Natural killer cell (primary cell): Measurements from ENCODE around the gene NCAM1. TPM values are rescaled to one million over a fixed set of nuclear protein-coding genes. Genes with fewer than 3 reads are reported as not detected.

Experiments used
- ATAC-seq, 3 donors: fragments of 150-1000 bp in 2 of 3; fragments of 200-7000 bp in 1 of 3; cut with Tn5 transposase; 1 replicate in 1 of 3; 2 replicates in 2 of 3; pipeline ENCODE4 v1.10.0; 2021; ENCODE audit warnings: mild to moderate bottlenecking in 2 of 3, moderate library complexity in 2 of 3
- DNase-seq, 2 donors: peaks; one replicate each; pipeline versions ENCODE4 v3.0.0 to v3.0.0-alpha.2; 2013 to 2021; ENCODE audit warnings: mixed read lengths in 1 of 2
- H3K27ac ChIP-seq: one replicate; pipeline ENCODE4 v1.5.1; 2013; ENCODE audit warnings: mild to moderate bottlenecking, low read length
- H3K27me3 ChIP-seq: one replicate; pipeline ENCODE4 v1.6.1; 2013; ENCODE audit warnings: low read length; ENCODE audit not compliant: control insufficient read depth, insufficient read depth
- H3K36me3 ChIP-seq: one replicate; pipeline ENCODE4 v1.6.1; 2013; ENCODE audit warnings: low read length; ENCODE audit not compliant: control insufficient read depth, insufficient read depth
- H3K4me1 ChIP-seq: one replicate; pipeline ENCODE4 v1.6.1; 2013; ENCODE audit warnings: low read length; ENCODE audit not compliant: control insufficient read depth, insufficient read depth
- H3K4me3 ChIP-seq: one replicate; pipeline ENCODE4 v1.5.1; 2013; ENCODE audit warnings: low read length
- H3K9me3 ChIP-seq: one replicate; pipeline ENCODE4 v1.6.1; 2013; ENCODE audit warnings: low read length; ENCODE audit not compliant: control insufficient read depth, insufficient read depth
- H3K27ac Mint-ChIP-seq, 2 donors: one replicate each; pipeline ENCODE4 v1.8.0; 2022; ENCODE audit warnings: mild to moderate bottlenecking in 2 of 2, mixed read lengths in 2 of 2, moderate library complexity in 1 of 2
- H3K27me3 Mint-ChIP-seq, 2 donors: one replicate each; pipeline ENCODE4 v1.8.0; 2022; ENCODE audit warnings: low read depth in 2 of 2, mixed read lengths in 2 of 2
- H3K36me3 Mint-ChIP-seq: one replicate; pipeline ENCODE4 v1.8.0; 2022; ENCODE audit warnings: mixed read lengths
- H3K4me1 Mint-ChIP-seq, 2 donors: one replicate each; pipeline ENCODE4 v1.8.0; 2022; ENCODE audit warnings: mixed read lengths in 2 of 2
- H3K4me3 Mint-ChIP-seq: one replicate; pipeline ENCODE4 v1.8.0; 2022; ENCODE audit warnings: mild to moderate bottlenecking, moderate library complexity, mixed read lengths
- H3K9me3 Mint-ChIP-seq, 2 donors: one replicate each; pipeline ENCODE4 v1.8.0; 2022; ENCODE audit warnings: mixed read lengths in 2 of 2
- WGBS: methylation state at CpG from one replicate; pipeline ENCODE4 v1.1.7; 2013; ENCODE audit warnings: missing lambda C conversion rate; ENCODE audit not compliant: insufficient coverage; 5-methylcytosine and 5-hydroxymethylcytosine counted together
- intact Hi-C: fragments of 100-400 bp; cut with micrococcal nuclease; formaldehyde crosslinking; loops from one replicate; pipeline ENCODE4 v1.14.2; 2022
- total RNA-seq, 4 donors: library from RNA; stranded (reverse); fragments of 120-200 nt in 1 of 4; gene quantifications; one replicate each; pipeline versions ENCODE4 v1.2.3 to v1.2.4, GENCODE V29; 2013 to 2022
- TF ChIP-seq, protein P1 (sequence below): fragments of 200-600 bp; IDR thresholded peaks from one replicate; pipeline ENCODE4 v1.8.0; 2022; ENCODE audit warnings: antibody characterized with exemption

NCAM1 gene
- total RNA-seq, 3 donors from 2014 or later (not counting 1 experiment from before 2014, with no cell fraction given) = 129 to 208 (median 187) TPM

DNA sequence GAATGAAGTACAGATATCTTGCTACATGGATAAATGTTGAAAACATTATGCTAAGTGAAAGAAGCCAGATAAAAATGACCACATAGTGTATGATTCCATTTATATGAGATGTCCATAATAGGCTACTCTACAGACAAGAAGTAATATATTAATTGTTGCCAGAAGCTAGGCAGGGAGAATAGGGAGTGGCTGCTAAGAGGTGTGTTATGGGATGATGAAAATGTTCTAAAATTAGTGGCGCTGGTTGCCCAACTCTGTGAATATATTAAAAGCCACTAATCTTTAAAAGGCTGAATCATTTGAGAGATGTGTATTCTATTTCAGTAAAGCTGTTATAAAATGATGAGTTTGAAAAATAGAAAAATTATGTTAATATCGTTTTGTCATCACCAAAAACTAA is 144.4 kb downstream of the NCAM1 start:
- Mint-ChIP-seq H3K4me3 (no peak overlapping the region), H3K27me3 (no peaks in the 10 kb centered on the region), H3K27ac (no peak overlapping the region), H3K36me3 (no peaks in the 10 kb centered on the region), H3K4me1 (peaks cover 23 to 43% of the 10 kb centered on the region in 2 donors), H3K9me3 (no peaks in the 10 kb centered on the region)
- DNase-seq (no peak), ATAC-seq (no peak)
- H3K4me3 ChIP-seq = no peak overlapping the region
- no peaks in the 10 kb centered on the region for H3K9me3 ChIP-seq
- no peaks in the 10 kb centered on the region for H3K36me3 ChIP-seq
- no peaks in the 10 kb centered on the region for H3K4me1 ChIP-seq
- H3K27ac ChIP-seq = no peak overlapping the region
- TF ChIP-seq, protein P1, sequence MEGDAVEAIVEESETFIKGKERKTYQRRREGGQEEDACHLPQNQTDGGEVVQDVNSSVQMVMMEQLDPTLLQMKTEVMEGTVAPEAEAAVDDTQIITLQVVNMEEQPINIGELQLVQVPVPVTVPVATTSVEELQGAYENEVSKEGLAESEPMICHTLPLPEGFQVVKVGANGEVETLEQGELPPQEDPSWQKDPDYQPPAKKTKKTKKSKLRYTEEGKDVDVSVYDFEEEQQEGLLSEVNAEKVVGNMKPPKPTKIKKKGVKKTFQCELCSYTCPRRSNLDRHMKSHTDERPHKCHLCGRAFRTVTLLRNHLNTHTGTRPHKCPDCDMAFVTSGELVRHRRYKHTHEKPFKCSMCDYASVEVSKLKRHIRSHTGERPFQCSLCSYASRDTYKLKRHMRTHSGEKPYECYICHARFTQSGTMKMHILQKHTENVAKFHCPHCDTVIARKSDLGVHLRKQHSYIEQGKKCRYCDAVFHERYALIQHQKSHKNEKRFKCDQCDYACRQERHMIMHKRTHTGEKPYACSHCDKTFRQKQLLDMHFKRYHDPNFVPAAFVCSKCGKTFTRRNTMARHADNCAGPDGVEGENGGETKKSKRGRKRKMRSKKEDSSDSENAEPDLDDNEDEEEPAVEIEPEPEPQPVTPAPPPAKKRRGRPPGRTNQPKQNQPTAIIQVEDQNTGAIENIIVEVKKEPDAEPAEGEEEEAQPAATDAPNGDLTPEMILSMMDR = no peak
- H3K27me3 ChIP-seq = no peaks in the 10 kb centered on the region
- WGBS = 100% methylated on average over 1 of the region's 2 CpGs
- intact Hi-C loops = no loop called here

DNA sequence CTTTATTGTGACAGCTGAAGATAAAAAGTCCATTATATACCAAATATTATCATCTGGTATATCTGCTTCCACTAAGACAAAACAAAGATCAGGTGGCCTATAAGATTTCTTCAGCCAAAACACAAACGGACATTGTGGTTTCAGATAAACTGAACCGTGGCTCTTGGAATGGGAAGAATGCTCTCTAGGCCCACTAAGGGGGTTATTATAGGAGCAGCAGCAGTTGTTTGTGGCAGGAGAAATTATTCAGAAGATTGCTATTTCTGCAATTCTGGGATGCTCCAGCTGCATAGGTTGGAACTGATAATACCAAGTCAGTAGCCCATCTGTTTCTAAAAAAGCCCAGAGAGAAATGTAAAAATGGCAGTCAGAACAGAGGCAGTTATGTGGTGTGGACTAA is 145.3 kb downstream of the NCAM1 start:
- H3K36me3 Mint-ChIP-seq = no peaks in the 10 kb centered on the region
- Histone ChIP-seq H3K27ac (no peak overlapping the region), H3K9me3 (no peaks in the 10 kb centered on the region), H3K4me3 (no peak overlapping the region), H3K36me3 (no peaks in the 10 kb centered on the region), H3K4me1 (no peaks in the 10 kb centered on the region), H3K27me3 (no peaks in the 10 kb centered on the region)
- DNase-seq = no peak
- no peaks in the 10 kb centered on the region for H3K9me3 Mint-ChIP-seq
- H3K27ac Mint-ChIP-seq = no peak overlapping the region
- peaks cover 20 to 34% of the 10 kb centered on the region in 2 donors for H3K4me1 Mint-ChIP-seq
- TF ChIP-seq, protein P1 = no peak
- 88% methylated on average over 2 of the region's 2 CpGs for WGBS
- no peak for ATAC-seq
- no peaks in the 10 kb centered on the region for H3K27me3 Mint-ChIP-seq
- intact Hi-C loops = no loop called here
- H3K4me3 Mint-ChIP-seq = no peak overlapping the region

DNA sequence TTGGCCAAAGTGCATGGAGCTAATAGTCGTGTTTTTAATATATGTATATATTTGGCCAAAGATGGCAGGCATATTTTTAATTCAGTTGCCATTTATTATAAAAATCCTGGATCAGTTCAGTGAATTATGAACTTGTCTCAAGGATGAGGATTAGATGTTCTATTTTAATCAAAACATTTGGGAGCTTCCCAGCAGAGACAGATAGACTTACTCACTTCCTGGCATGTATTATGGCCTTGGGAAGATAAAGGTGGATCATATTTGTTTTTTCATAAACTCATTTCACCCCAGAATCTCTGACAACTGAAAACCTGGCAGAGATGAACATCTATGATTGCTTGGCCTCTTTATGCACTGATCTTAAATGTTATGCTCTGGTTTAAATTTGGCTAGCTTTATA is 148.8 kb downstream of the NCAM1 start:
- H3K9me3 Mint-ChIP-seq = no peaks in the 10 kb centered on the region
- no peaks in the 10 kb centered on the region for H3K36me3 Mint-ChIP-seq
- ATAC-seq (no peak), DNase-seq (no peak)
- no peaks in the 10 kb centered on the region for H3K36me3 ChIP-seq
- peaks cover 29 to 39% of the 10 kb centered on the region in 2 donors for H3K4me1 Mint-ChIP-seq
- TF ChIP-seq, protein P1 = no peak
- no peak overlapping the region for H3K27ac ChIP-seq
- no peaks in the 10 kb centered on the region for H3K27me3 ChIP-seq
- no peak overlapping the region for H3K4me3 Mint-ChIP-seq
- H3K27me3 Mint-ChIP-seq = no peaks in the 10 kb centered on the region
- 100% methylated on average over 1 of the region's 1 CpG for WGBS
- H3K9me3 ChIP-seq = no peaks in the 10 kb centered on the region
- no peak overlapping the region for H3K27ac Mint-ChIP-seq
- H3K4me1 ChIP-seq = no peaks in the 10 kb centered on the region
- intact Hi-C loops = no loop called here
- H3K4me3 ChIP-seq = no peak overlapping the region

DNA sequence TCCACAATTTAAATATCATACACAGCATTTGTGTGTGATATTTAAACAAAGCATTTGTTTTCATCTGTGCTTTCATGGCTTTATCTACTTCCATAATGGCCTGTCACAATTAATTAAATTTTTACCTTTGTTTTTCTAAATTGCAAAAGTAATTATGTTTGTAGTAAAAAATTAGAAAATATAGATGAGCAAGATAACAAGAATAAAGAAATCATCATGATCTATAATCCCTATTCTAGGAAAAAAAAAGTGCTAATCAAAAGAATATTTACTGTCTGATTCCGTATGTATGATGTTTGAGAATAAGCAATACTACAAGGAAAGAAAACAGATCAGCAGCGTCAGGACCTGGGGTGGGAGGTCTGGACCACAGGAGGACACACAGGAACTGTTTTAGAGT is 149.9 kb downstream of the NCAM1 start:
- Histone ChIP-seq H3K27ac (no peak overlapping the region), H3K27me3 (no peaks in the 10 kb centered on the region), H3K9me3 (no peaks in the 10 kb centered on the region), H3K36me3 (no peaks in the 10 kb centered on the region), H3K4me1 (no peaks in the 10 kb centered on the region), H3K4me3 (no peak overlapping the region)
- DNase-seq (no peak), ATAC-seq (no peak)
- no peaks in the 10 kb centered on the region for H3K9me3 Mint-ChIP-seq
- no peaks in the 10 kb centered on the region for H3K36me3 Mint-ChIP-seq
- intact Hi-C loops = no loop called here
- H3K4me1 Mint-ChIP-seq = peaks cover 23 to 31% of the 10 kb centered on the region in 2 donors
- H3K27ac Mint-ChIP-seq = no peak overlapping the region
- H3K27me3 Mint-ChIP-seq = no peaks in the 10 kb centered on the region
- no peak overlapping the region for H3K4me3 Mint-ChIP-seq
- WGBS = 95% methylated on average over 2 of the region's 2 CpGs
- TF ChIP-seq, protein P1 = no peak
